ENCODE data around the gene MMP14. TPM values are rescaled to one million over a fixed set of nuclear protein-coding genes. Genes with fewer than 3 reads are reported as not detected.
A peak's percentile ranks its signal among the peaks of the same experiment; 100 is the strongest.

Gene MMP14
- total RNA-seq, 2 donors from 2014 or later, result 51.2 to 52.2 TPM

GRCh38 chr14:22875748-22876319 is 39.4 kb downstream of the MMP14 start:
- no peak for DNase-seq
- ATAC-seq, result no peak
- intact Hi-C loops (cut with DNase I), result no loop called here

- no peak for DNase-seq
- intact Hi-C loops (cut with DNase I), result no loop called here
- ATAC-seq, result no peak
Observed at GRCh38 chr14:22877000-22877501, 40.7 kb downstream of the MMP14 start.

GRCh38 chr14:22878271-22879246 is 42.2 kb downstream of the MMP14 start:
- intact Hi-C loops (cut with DNase I), result no loop called here
- ATAC-seq, result no peak

GRCh38 chr14:22882064-22882463 is 45.7 kb downstream of the MMP14 start:
- ATAC-seq (no peak), DNase-seq (no peak)
- intact Hi-C loops (cut with DNase I), result no loop called here

More at GRCh38 chr14:22878271-22879246, 42.2 kb downstream of the MMP14 start:
- no peak for DNase-seq

- DNase-seq, result no peak
- intact Hi-C loops (cut with DNase I), result no loop called here
- peak in 1 of 2 donors; percentile 9 for ATAC-seq
Observed at GRCh38 chr14:22882529-22883172, 46.3 kb downstream of the MMP14 start.

GRCh38 chr14:22883173-22883976 is 47.0 kb downstream of the MMP14 start, which contains the start of gene REM2:
Gene REM2, plus strand, starts transcription at chr14:22883222. Its CDS starts 66 bp downstream, at chr14:22883288.
- ATAC-seq (no peak), DNase-seq (no peak)
- intact Hi-C loops (cut with DNase I), result no loop called here

GRCh38 chr14:22884076-22884737 is 47.8 kb downstream of the MMP14 start:
- ATAC-seq, result no peak
- no peak for DNase-seq
- intact Hi-C loops (cut with DNase I), result no loop called here

- intact Hi-C loops (cut with DNase I), result no loop called here
- DNase-seq (no peak), ATAC-seq (no peak)
Observed at GRCh38 chr14:22884738-22885523, 48.5 kb downstream of the MMP14 start.

GRCh38 chr14:22885975-22886374 is 49.6 kb downstream of the MMP14 start:
- ATAC-seq, result no peak
- DNase-seq, result no peak
- intact Hi-C loops (cut with DNase I), result no loop called here

GRCh38 chr14:22886500-22887259 is 50.3 kb downstream of the MMP14 start:
- DNase-seq (peak; percentile 65), ATAC-seq (peak; percentile 86)
- intact Hi-C loops (cut with DNase I), result no loop called here

GRCh38 chr14:22887260-22887989 is 51.0 kb downstream of the MMP14 start:
- DNase-seq (no peak), ATAC-seq (peak; percentile 58 to 77)
- intact Hi-C loops (cut with DNase I), result no loop called here

- DNase-seq (no peak), ATAC-seq (no peak)
- intact Hi-C loops (cut with DNase I), result no loop called here
Observed at GRCh38 chr14:22887990-22888378, 51.6 kb downstream of the MMP14 start.

GRCh38 chr14:22888662-22889061 is 52.3 kb downstream of the MMP14 start:
- DNase-seq, result no peak
- ATAC-seq, result no peak
- intact Hi-C loops (cut with DNase I), result no loop called here

GRCh38 chr14:22890416-22890815 is 54.0 kb downstream of the MMP14 start:
- no peak for DNase-seq
- intact Hi-C loops (cut with DNase I), result no loop called here
- no peak for ATAC-seq

- DNase-seq (no peak), ATAC-seq (no peak)
Observed at GRCh38 chr14:22892488-22892887, 56.1 kb downstream of the MMP14 start.

GRCh38 chr14:22893706-22894105 is 57.3 kb downstream of the MMP14 start:
- DNase-seq (no peak), ATAC-seq (no peak)
- intact Hi-C loops (cut with DNase I), result no loop called here

More at GRCh38 chr14:22892488-22892887, 56.1 kb downstream of the MMP14 start:
- intact Hi-C loops (cut with DNase I), result no loop called here

Data from left cardiac atrium (tissue), 4 donors.